Measurements from ENCODE around the gene SHANK1. TPM values are rescaled to one million over a fixed set of nuclear protein-coding genes. Genes with fewer than 3 reads are reported as not detected.
"Not testable (repeated sequence)": the region's sequence is repeated elsewhere in the genome, so short reads cannot be mapped to it uniquely, and the experiment has no call there.

SHANK1 gene
- total RNA-seq: under 1 TPM; 0.04 to 0.12 TPM

DNA sequence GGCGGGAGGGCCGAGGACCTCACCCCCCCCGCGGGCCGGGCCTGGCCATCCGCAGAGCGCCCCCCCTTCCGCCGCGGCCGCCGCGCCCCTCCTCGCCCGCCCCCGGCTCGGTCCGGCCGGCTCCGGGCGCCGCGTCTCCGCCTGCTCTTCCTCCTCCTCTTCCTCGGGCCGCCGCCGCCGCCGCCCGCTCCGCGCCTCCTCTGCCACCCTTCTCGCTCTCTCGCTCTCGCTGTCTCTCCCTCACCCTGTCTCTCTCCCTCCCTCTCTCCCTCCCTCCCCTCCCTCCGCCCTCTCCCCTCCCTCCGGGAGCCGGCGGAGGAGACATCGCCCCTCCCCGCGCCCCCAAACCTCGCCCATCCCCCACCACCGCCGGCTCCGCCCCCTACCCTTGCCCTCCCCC is at the start of gene SHANK1:
SHANK1 (minus strand) TSS at position 237 of the 400 bp plus-strand sequence. CDS start 2,883 bp downstream, outside the sequence.
- H3K4me3 Mint-ChIP-seq: peak within 1 kb of the TSS; percentile 38
- H3K4me1 Mint-ChIP-seq: peaks cover 20% of the 10 kb centered on the region
- peaks cover 40% of the 10 kb centered on the region for H3K27me3 Mint-ChIP-seq

DNA sequence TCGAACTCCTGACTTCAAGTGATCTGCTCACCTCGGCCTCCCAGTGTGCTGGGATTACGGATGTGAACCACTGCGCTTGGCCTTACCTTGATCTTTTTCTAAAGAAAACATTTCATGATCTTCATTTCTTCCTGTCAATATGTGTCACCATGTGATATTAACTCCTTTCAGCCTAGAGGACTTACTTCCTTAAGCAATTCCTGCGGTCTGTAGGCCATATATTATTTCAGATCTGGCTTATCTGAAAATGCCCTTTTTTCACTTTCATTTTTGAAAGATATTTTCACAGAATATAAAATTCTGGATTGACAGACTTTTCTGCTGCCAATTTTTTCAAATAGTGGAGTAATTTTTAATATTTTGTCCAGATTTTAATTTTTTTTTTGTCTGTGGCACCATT is 48.7 kb upstream of the SHANK1 start:
- Mint-ChIP-seq H3K27ac (no peak overlapping the region), H3K9me3 (no peaks in the 10 kb centered on the region), H3K4me1 (peaks cover 2% of the 10 kb centered on the region), H3K27me3 (peaks cover 30% of the 10 kb centered on the region), H3K36me3 (no peaks in the 10 kb centered on the region), H3K4me3 (no peak overlapping the region)
- DNase-seq: no peak

More for the DNA sequence above, at the start of gene SHANK1:
- no peak within 1 kb of the TSS for H3K27ac Mint-ChIP-seq
- no peak for DNase-seq
- no peaks in the 10 kb centered on the region for H3K36me3 Mint-ChIP-seq
- H3K9me3 Mint-ChIP-seq: no peaks in the 10 kb centered on the region

DNA sequence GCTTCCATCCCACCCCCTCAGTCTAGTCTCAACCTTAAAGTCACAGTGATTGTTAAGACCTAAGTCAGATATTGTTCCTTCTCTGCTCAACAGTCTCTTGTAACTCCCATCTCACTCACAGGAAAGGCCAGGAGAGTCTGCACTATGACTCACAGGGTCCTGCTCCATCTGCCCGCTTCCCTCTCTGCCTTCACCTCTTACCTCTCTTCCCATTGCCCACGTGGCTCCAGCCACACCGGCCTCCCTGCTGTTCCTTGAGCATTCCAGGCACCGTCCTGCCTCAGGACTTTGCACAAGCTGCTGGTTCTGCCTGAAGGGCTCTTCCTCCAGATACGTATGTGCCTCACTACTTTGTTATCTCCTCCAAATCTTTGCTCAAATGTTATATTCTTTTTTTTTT is 47.7 kb upstream of the SHANK1 start:
- not testable (repeated sequence) for DNase-seq, H3K4me3 Mint-ChIP-seq, H3K36me3 Mint-ChIP-seq, H3K9me3 Mint-ChIP-seq, H3K4me1 Mint-ChIP-seq, H3K27ac Mint-ChIP-seq
- peaks cover 24% of the 10 kb centered on the region for H3K27me3 Mint-ChIP-seq

DNA sequence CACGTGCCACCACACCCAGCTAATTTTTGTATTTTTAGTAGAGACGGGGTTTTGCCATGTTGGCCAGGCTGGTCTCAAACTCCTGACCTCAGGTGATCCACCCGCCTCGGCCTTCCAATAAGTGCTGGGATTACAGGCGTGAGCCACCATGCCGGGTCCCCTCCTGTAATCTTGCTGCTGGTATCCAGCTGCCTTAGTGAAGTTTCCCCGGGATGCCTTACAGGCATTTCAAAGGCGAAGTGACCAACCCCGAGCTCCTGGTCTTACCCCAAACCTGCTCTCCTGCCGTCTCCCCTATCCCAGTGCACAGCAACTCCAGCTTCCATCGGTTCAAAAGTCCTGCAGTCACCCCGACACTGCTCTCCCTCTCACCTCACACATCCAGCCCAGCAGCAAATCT is 47.1 kb upstream of the SHANK1 start:
- not testable (repeated sequence) for DNase-seq, H3K9me3 Mint-ChIP-seq

DNA sequence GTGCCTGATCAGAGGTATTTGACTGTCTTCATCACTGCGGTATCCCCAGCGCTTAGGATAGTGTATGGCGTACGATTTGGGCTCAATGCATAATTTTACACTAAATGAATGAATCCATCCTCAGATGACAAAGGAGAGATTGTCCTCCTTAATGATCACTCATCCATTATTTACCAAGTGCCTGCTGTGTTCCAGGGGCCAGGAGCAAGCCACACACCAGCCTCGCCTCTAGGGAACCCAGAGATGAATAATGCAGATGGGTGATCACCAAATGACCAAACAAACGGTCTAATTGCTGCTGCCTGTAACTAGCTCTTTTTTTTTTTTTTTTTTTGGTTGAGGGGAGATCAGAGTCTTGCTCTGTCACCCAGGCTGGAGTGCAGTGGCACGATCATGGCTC is 44.8 kb upstream of the SHANK1 start:
- Mint-ChIP-seq H3K27me3 (peaks cover 19% of the 10 kb centered on the region), H3K9me3 (peaks cover 2% of the 10 kb centered on the region), H3K27ac (no peak overlapping the region), H3K4me1 (peaks cover 2% of the 10 kb centered on the region), H3K36me3 (no peaks in the 10 kb centered on the region), H3K4me3 (no peak overlapping the region)
- DNase-seq: no peak

More for the DNA sequence above, 47.1 kb upstream of the SHANK1 start:
- not testable (repeated sequence) for H3K36me3 Mint-ChIP-seq, H3K4me1 Mint-ChIP-seq, H3K4me3 Mint-ChIP-seq, H3K27ac Mint-ChIP-seq
- peaks cover 24% of the 10 kb centered on the region for H3K27me3 Mint-ChIP-seq

GRCh38 chr19:50763521-50763920 is 43.9 kb upstream of the SHANK1 start:
- H3K27me3 Mint-ChIP-seq: peaks cover 19% of the 10 kb centered on the region
- H3K4me3 Mint-ChIP-seq, H3K36me3 Mint-ChIP-seq, H3K27ac Mint-ChIP-seq, H3K9me3 Mint-ChIP-seq, DNase-seq, H3K4me1 Mint-ChIP-seq: not testable (repeated sequence)

DNA sequence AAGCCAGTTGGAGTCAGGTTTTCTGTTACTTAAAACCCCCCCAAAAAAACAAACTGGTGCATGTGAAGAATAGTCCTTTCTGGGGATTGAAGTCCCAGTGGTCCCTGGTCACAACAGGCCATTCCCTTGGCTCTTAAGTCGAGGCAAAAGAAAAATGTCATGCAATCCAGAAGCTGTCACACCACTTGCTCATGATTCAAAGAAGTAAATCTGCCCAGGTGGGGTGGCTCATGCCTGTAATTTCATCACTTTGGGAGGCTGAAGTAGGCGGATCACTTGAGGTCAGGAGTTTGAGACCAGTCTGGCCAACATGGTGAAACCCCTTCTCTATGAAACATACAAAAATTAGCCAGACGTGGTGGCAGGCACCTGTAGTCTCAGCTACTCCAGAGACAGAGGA is 41.9 kb upstream of the SHANK1 start:
- H3K4me1 Mint-ChIP-seq, H3K4me3 Mint-ChIP-seq, H3K36me3 Mint-ChIP-seq, H3K27ac Mint-ChIP-seq, H3K9me3 Mint-ChIP-seq, DNase-seq: not testable (repeated sequence)
- peaks cover 13% of the 10 kb centered on the region for H3K27me3 Mint-ChIP-seq

GRCh38 chr19:50759886-50760285 is 40.3 kb upstream of the SHANK1 start:
- Mint-ChIP-seq H3K27ac (no peak overlapping the region), H3K27me3 (peaks cover 8% of the 10 kb centered on the region), H3K4me3 (no peak overlapping the region), H3K4me1 (no peaks in the 10 kb centered on the region), H3K36me3 (no peaks in the 10 kb centered on the region), H3K9me3 (peaks cover 2% of the 10 kb centered on the region)
- DNase-seq: no peak

DNA sequence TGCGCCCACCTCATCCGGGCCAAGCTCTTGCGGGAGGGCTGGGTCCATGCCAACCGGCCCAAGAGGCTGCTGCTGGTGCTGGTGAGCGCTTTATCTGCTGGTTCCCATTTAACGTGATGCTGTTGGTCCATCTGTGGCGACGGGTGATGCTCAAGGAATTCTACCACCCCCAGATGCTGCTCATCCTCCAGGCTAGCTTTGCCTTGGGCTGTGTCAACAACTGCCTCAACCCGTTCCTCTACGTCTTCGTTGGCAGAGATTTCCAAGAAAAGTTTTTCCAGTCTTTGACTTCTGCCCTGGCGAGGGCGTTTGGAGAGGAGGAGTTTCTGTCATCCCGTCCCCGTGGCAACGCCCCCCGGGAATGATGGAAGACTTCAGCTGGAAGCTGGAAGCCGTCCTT is 39.5 kb upstream of the SHANK1 start:
- H3K4me3 Mint-ChIP-seq, H3K27me3 Mint-ChIP-seq, H3K27ac Mint-ChIP-seq, H3K9me3 Mint-ChIP-seq, H3K36me3 Mint-ChIP-seq, DNase-seq, H3K4me1 Mint-ChIP-seq: not testable (repeated sequence)

GRCh38 chr19:50757624-50758023 is 38.0 kb upstream of the SHANK1 start:
- H3K4me1 Mint-ChIP-seq, H3K36me3 Mint-ChIP-seq, H3K27ac Mint-ChIP-seq, H3K4me3 Mint-ChIP-seq, DNase-seq, H3K9me3 Mint-ChIP-seq: not testable (repeated sequence)
- H3K27me3 Mint-ChIP-seq: peaks cover 12% of the 10 kb centered on the region

GRCh38 chr19:50756244-50756643 is 36.6 kb upstream of the SHANK1 start:
- H3K9me3 Mint-ChIP-seq, DNase-seq, H3K4me3 Mint-ChIP-seq, H3K27ac Mint-ChIP-seq, H3K4me1 Mint-ChIP-seq, H3K36me3 Mint-ChIP-seq: not testable (repeated sequence)
- H3K27me3 Mint-ChIP-seq: peaks cover 12% of the 10 kb centered on the region

DNA sequence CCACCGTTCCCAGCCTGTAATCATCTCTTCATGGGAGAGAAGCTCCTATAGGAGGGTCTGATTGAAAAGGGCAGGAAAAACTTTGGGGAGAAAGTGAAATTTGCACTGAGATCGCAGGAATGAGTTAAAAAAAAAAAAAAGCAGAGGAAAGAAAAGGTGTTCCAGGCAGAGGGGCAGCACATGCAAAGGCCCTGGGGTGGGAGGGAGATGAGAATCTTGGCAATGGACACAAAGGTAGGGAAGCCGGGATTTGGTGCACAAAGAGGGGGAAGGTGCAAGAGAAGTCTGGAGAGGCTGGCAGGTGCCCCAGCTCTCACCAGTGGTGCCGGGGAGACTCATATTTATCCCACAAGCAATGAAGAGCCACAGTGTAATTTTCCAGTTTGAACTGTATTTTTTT is 34.3 kb upstream of the SHANK1 start:
- Mint-ChIP-seq H3K4me3 (no peak overlapping the region), H3K36me3 (no peaks in the 10 kb centered on the region), H3K27me3 (peaks cover 16% of the 10 kb centered on the region), H3K9me3 (no peaks in the 10 kb centered on the region), H3K27ac (no peak overlapping the region), H3K4me1 (no peaks in the 10 kb centered on the region)
- no peak for DNase-seq

GRCh38 chr19:50750010-50750409 is 30.4 kb upstream of the SHANK1 start:
- H3K36me3 Mint-ChIP-seq: no peaks in the 10 kb centered on the region
- H3K4me3 Mint-ChIP-seq: no peak overlapping the region
- H3K9me3 Mint-ChIP-seq: no peaks in the 10 kb centered on the region
- no peaks in the 10 kb centered on the region for H3K4me1 Mint-ChIP-seq
- no peak overlapping the region for H3K27ac Mint-ChIP-seq
- DNase-seq: no peak
- H3K27me3 Mint-ChIP-seq: peaks cover 20% of the 10 kb centered on the region

DNA sequence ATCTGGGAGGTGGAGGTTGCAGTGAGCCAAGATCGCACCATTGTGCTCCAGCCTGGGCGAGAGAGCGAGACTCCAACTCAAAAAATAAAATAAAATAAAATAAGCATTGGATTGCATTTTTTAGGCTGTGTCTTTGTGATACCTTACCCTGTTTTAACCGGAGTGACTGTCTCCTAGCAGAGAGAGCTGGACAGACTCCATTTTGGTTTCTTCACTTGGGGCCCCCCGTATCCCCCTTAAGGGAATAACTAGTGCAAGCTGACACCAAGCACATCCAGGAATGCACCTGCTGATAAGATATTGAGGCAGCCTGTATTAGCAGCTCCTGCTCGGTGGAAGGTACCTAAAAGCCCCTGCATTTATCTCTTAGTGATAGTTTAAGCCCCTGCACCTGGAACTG is 29.9 kb upstream of the SHANK1 start:
- Mint-ChIP-seq H3K27me3 (peaks cover 16% of the 10 kb centered on the region), H3K36me3 (no peaks in the 10 kb centered on the region), H3K9me3 (no peaks in the 10 kb centered on the region), H3K27ac (no peak overlapping the region), H3K4me3 (no peak overlapping the region), H3K4me1 (no peaks in the 10 kb centered on the region)
- no peak for DNase-seq

GRCh38 chr19:50747141-50747540 is 27.5 kb upstream of the SHANK1 start:
- not testable (repeated sequence) for H3K9me3 Mint-ChIP-seq, H3K4me1 Mint-ChIP-seq, DNase-seq, H3K36me3 Mint-ChIP-seq, H3K4me3 Mint-ChIP-seq, H3K27ac Mint-ChIP-seq
- H3K27me3 Mint-ChIP-seq: peaks cover 24% of the 10 kb centered on the region

GRCh38 chr19:50745221-50745620 is 25.6 kb upstream of the SHANK1 start:
- no peak for DNase-seq
- no peak overlapping the region for H3K27ac Mint-ChIP-seq
- H3K36me3 Mint-ChIP-seq: no peaks in the 10 kb centered on the region
- H3K4me3 Mint-ChIP-seq: no peak overlapping the region
- no peaks in the 10 kb centered on the region for H3K4me1 Mint-ChIP-seq
- H3K27me3 Mint-ChIP-seq: peaks cover 40% of the 10 kb centered on the region
- H3K9me3 Mint-ChIP-seq: no peaks in the 10 kb centered on the region

GRCh38 chr19:50743537-50743936 is 23.9 kb upstream of the SHANK1 start:
- Mint-ChIP-seq H3K4me3 (no peak overlapping the region), H3K27ac (no peak overlapping the region), H3K27me3 (peaks cover 48% of the 10 kb centered on the region), H3K4me1 (peaks cover 2% of the 10 kb centered on the region), H3K9me3 (no peaks in the 10 kb centered on the region), H3K36me3 (no peaks in the 10 kb centered on the region)
- no peak for DNase-seq
